Choroid plexus epithelial cell (primary cell): ENCODE measurements around the gene RELL1.
A peak's percentile ranks its signal among the peaks of the same experiment; 100 is the strongest.

Source experiments
- DNase-seq: peaks from one replicate; pipeline ENCODE4 v3.0.0-alpha.2; 2010; ENCODE audit warnings: low read depth
- H3K4me3 ChIP-seq: 2 replicates; pipeline ENCODE4 v1.5.1; 2011; ENCODE audit warnings: low read depth, mild to moderate bottlenecking, control low read depth, low read length, moderate library complexity
- CTCF ChIP-seq: conservative IDR thresholded peaks from 2 replicates; pipeline ENCODE4 v1.5.1; 2011; ENCODE audit warnings: low read depth, mild to moderate bottlenecking, control low read depth, inconsistent platforms, low read length, moderate library complexity

Gene RELL1

DNA sequence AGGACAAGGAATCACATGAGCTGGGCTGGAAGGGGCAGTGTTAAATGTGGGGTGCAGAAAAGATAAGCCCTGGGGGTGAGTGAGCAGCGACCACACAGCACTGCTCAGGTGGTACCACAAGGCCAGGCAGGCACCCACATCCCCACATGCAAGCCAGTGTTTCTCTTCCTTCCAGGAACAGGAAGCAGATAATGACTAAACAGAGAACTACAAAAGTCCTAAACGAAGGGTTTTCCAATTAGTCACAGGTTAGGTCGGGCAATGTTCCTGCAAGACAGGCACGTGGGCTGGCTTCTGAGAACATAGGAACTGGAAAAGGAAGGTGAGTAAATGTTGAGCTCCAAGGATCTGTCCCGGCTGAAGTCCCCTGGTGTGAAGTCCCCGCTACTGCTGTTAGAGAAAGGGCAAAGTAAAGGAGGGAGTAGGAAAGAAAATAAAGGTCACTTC is 19.5 kb downstream of the RELL1 start:
- no peak overlapping the region for H3K4me3 ChIP-seq
- TF ChIP-seq CTCF = peak; percentile 32
- peak; percentile 88 for DNase-seq

DNA sequence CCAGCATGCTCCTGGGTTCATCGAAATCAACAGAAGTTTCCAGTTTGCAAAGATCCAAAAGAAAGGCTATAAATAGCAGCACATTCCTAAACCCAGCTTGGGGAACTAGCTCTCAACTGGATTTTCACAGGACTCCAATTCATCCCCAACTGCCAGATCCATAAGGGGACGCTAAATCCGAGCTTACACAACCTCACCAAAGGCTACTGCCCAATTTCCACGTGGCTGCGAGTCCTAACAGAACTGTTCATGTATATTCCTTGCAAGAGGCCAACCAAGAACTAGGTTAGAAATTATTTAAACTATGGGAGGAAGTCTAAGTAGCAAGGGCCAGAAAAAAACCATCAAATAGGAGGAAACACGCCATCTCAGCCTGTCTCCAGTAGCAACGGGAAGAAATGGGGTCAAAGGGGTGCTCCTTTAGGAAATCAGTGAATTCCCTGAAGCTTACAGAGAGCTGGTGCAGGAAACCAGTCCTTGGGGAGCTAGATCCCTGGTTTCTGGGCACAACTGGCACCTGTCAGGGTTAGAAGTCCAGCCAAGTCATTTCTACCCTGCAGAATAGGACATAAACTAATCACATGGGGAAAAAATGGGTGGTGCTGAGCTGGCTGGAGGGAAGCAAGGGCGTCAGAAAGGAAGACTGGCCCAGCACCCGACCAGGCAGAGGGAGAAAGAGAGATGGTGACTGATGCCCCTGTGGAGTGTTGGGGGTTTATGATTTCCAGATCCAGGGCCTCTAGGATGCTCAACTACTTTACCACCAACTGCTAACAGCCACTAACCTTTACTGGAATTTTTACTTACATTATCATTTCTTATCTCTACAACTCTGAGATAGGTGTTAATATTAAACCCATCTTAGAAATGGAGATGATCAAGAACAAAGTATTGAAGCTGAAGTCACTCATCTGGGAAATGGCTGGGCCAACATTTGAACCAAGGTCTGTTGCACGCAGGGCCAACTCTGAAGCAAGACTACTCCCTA is 20.5 kb downstream of the RELL1 start:
- DNase-seq = no peak
- H3K4me3 ChIP-seq = no peak overlapping the region
- TF ChIP-seq CTCF = no peak

GRCh38 chr4:37664696-37665095 is 21.5 kb downstream of the RELL1 start:
- H3K4me3 ChIP-seq = no peak overlapping the region
- DNase-seq = peak; percentile 32

GRCh38 chr4:37663552-37663951 is 22.6 kb downstream of the RELL1 start:
- no peak for TF ChIP-seq CTCF
- H3K4me3 ChIP-seq = no peak overlapping the region
- DNase-seq = no peak

More at GRCh38 chr4:37664696-37665095, 21.5 kb downstream of the RELL1 start:
- no peak for TF ChIP-seq CTCF

DNA sequence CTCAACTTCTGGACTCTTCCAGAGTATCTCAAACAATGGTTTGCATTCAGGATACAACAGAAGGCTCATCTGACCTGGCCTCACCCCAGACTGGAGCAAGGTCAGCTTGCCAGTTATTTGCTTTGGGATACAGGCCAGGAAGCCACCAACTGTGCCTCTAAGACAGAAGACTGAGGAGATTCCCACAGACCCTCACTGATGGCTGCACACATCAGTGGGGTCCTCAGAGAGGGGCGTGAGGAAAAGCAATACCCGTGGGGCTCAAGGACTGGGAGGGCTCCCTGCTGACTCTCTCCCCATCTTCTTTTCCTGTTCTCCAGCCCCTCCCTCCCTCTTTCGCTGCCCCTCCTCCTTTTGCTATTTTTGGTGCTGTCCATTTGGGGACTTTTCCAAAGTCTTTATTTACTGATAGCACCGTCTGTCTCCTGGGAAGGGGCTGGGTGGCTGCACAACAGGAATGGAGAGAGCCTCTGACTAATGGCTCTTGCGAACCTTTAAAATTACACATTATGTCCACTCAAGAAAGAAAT is 23.2 kb downstream of the RELL1 start:
- peak; percentile 18 for DNase-seq
- TF ChIP-seq CTCF = no peak
- H3K4me3 ChIP-seq = no peak overlapping the region

- no peak for DNase-seq
- TF ChIP-seq CTCF = no peak
These were observed 23.9 kb downstream of the RELL1 start for GRCh38 chr4:37662251-37662650.

More at GRCh38 chr4:37662251-37662650, 23.9 kb downstream of the RELL1 start:
- no peak overlapping the region for H3K4me3 ChIP-seq
